Right cardiac atrium (tissue), 5 donors: ENCODE measurements around the gene DFFB. TPM values are rescaled to one million over a fixed set of nuclear protein-coding genes. Genes with fewer than 3 reads are reported as not detected.

Experiments used
- ATAC-seq, 2 donors: fragments of 200-7000 bp; cut with Tn5 transposase; one replicate each; pipeline versions ENCODE4 v1.8.0 to v1.9.1; 2020; ENCODE audit warnings: moderate library complexity in 2 of 2, mild to moderate bottlenecking in 1 of 2
- DNase-seq, 3 donors: peaks; one replicate each; pipeline ENCODE4 v3.0.0-alpha.2; 2020
- H3K27ac ChIP-seq: one replicate; pipeline ENCODE4 v1.5.1; 2013; ENCODE audit warnings: mild to moderate bottlenecking, low read length, control low read depth, moderate library complexity
- H3K27me3 ChIP-seq: one replicate; pipeline ENCODE4 v1.6.1; 2013; ENCODE audit not compliant: control insufficient read depth, insufficient read depth
- H3K4me1 ChIP-seq: one replicate; pipeline ENCODE4 v1.6.1; 2013; ENCODE audit warnings: low read length; ENCODE audit not compliant: control insufficient read depth, insufficient read depth
- H3K4me3 ChIP-seq: one replicate; pipeline ENCODE4 v1.5.1; 2013; ENCODE audit warnings: low read length, control low read depth
- H3K9me3 ChIP-seq: one replicate; pipeline ENCODE4 v1.6.1; 2013; ENCODE audit warnings: low read length; ENCODE audit not compliant: control insufficient read depth
- WGBS: extraction: QIAGEN DNeasy Blood & Tissue Kit; methylation state at CpG from one replicate; pipeline ENCODE4 v1.1.7; 2013; 5-methylcytosine and 5-hydroxymethylcytosine counted together
- intact Hi-C, 4 donors: fragments of 100-400 bp; cut with DNase I; formaldehyde crosslinking; loops; one replicate each; pipeline versions ENCODE4 v1.11.0 to v1.14.0; 2022 to 2023
- polyA plus RNA-seq: library from polyadenylated mRNA; stranded (reverse); fragments of 200-250 nt; gene quantifications from one replicate; pipeline ENCODE4 v1.2.3, GENCODE V29; 2013
- total RNA-seq, 4 donors: library from RNA; stranded (reverse); fragmentation: NEBNext Ultra II Directional; extraction: Animal tissue kit (Norgen Biotek cat#: 25700); gene quantifications; one replicate each; pipeline ENCODE4 v1.2.1, GENCODE V29; 2021
- donor health status: healthy with polysubstance abuse.
- donor health status: DM: no; HTN: yes; CAD: no.
- donor health status: DM: no; HTN: no; CAD: no.
- donor health status: DM: no; HTN: yes; CAD: no; lungs with severe emphysema.
- donor health status: DM: yes; HTN: yes; CAD: no.

Gene DFFB
- total and polyA plus RNA-seq, 5 donors = 2.6 to 6.1 (median 4.0) TPM

DNA sequence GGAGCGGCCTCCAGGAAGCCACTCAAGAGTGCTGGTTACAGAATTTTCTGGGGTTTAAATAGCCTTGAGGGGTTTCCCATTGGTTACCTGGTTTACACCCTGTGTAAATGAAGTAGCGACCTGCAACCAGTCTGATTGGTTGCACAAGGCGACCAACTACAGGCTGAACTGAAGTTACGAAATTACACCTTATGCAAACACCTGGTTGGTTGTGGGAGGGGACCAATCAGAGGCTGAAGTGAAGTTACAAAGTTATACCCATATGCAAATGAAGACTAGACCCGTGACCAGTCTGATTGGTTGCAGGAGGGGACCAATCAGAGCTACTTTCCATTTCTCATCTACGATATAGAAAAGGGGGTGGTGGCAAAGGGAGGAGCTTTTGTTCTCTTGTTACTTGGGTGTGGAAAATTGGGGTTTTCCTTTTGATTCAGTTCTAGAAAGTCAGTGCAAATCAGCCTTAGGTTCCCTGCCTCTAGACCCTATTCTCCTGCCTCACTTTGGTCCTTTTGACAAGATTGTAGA is 65.0 kb downstream of the DFFB start:
- H3K27ac ChIP-seq = no peak overlapping the region
- 83% methylated on average over 6 of the region's 6 CpGs for WGBS
- ATAC-seq (no peak), DNase-seq (no peak)
- no peaks in the 10 kb centered on the region for H3K4me1 ChIP-seq
- no peak overlapping the region for H3K4me3 ChIP-seq
- H3K27me3 ChIP-seq = no peaks in the 10 kb centered on the region
- no peaks in the 10 kb centered on the region for H3K9me3 ChIP-seq
- intact Hi-C loops = no loop called here

GRCh38 chr1:3922851-3923250 is 65.6 kb downstream of the DFFB start:
- Histone ChIP-seq H3K4me1 (no peaks in the 10 kb centered on the region), H3K27ac (no peak overlapping the region), H3K9me3 (no peaks in the 10 kb centered on the region), H3K27me3 (no peaks in the 10 kb centered on the region), H3K4me3 (no peak overlapping the region)
- intact Hi-C loops = no loop called here
- no peak for DNase-seq
- WGBS = 61% methylated on average over 6 of the region's 6 CpGs
- ATAC-seq = no peak

- Histone ChIP-seq H3K9me3 (no peaks in the 10 kb centered on the region), H3K27me3 (no peaks in the 10 kb centered on the region), H3K27ac (no peak overlapping the region), H3K4me3 (no peak overlapping the region), H3K4me1 (no peaks in the 10 kb centered on the region)
- no peak for DNase-seq
- intact Hi-C loops = no loop called here
- ATAC-seq = peak; percentile 20 to 41
- 51% methylated on average over 25 of the region's 25 CpGs for WGBS
Observed at GRCh38 chr1:3923378-3924185, 66.3 kb downstream of the DFFB start.

DNA sequence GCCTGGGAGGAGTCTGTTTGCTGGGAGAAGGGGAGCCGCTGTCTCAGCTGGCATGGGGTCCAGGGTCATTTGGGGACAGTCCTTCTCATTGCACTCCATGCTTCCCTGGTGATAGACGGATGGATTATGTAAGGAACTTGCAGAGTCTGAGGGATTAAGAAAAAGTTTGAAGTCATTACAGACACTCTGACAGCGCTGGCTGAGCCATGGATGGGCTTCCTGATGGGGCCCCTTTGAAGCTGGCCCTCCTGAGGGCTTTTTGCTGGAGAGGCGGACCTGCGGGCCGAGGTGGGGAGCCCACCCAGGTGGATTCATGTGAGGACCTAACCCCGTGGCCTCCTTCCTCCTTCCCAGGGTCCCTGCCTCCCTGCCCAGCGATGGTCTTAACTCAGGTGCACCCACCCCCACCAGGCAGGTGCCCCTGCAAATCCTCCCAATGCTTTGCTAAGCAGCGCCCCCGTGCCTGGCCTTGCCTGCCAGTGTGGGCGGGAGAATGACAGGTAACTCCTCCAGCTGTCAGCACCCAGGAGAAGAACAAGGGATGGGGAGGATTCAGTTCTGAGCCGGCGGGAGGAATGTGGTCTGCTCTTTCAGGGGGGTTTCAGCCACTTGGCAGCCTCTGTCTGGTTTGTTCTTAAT is 67.0 kb downstream of the DFFB start:
- DNase-seq (no peak), ATAC-seq (peak in 1 of 2 donors; percentile 17)
- no peaks in the 10 kb centered on the region for H3K4me1 ChIP-seq
- no peaks in the 10 kb centered on the region for H3K27me3 ChIP-seq
- 35% methylated on average over 13 of the region's 13 CpGs for WGBS
- intact Hi-C loops = no loop called here
- H3K27ac ChIP-seq = no peak overlapping the region
- no peaks in the 10 kb centered on the region for H3K9me3 ChIP-seq
- no peak overlapping the region for H3K4me3 ChIP-seq

DNA sequence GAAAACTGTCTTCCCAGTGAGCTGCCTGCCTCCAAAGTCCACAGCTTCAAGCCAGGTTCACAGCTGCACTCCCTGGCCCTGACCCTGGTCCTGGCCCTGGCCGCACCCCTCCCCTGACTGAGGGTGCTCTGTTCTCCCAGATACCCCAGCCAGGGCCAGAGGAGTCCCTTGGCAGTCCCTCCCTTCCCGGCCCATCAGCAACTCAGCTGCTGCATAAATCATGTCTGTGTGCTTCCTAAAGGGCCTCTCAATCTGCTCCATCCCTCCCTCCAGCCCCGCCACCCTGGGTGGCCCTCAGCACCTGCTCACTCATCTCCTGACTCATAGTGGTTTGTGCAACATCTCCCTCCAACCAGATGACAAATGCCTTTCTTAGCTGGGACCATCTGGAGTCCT is 67.5 kb downstream of the DFFB start:
- no peak for ATAC-seq
- Histone ChIP-seq H3K27ac (no peak overlapping the region), H3K27me3 (no peaks in the 10 kb centered on the region), H3K9me3 (no peaks in the 10 kb centered on the region), H3K4me1 (no peaks in the 10 kb centered on the region), H3K4me3 (no peak overlapping the region)
- no peak for DNase-seq
- intact Hi-C loops = no loop called here
- 41% methylated on average over 3 of the region's 3 CpGs for WGBS

DNA sequence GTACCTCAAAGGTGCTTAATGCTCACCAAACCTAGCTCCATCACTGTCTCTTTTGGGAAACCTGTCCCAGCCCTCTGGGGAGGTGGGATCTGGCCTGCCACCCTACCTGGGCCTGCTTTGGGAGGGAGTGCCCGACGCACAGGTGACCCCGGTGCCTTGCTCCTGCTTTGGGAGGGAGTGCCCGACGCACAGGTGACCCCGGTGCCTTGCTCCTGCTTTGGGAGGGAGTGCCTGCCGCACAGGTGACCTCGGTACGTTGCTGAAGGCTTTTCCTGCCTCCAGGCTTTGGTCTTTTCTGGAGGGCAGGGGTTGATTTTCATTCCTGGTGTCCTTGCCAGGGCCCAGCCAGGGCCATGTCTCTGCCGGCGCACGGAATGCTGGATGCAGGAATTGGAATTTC is 68.0 kb downstream of the DFFB start:
- 81% methylated on average over 12 of the region's 12 CpGs for WGBS
- DNase-seq = no peak
- ATAC-seq = no peak
- Histone ChIP-seq H3K4me3 (no peak overlapping the region), H3K27me3 (no peaks in the 10 kb centered on the region), H3K4me1 (no peaks in the 10 kb centered on the region), H3K27ac (no peak overlapping the region), H3K9me3 (no peaks in the 10 kb centered on the region)
- intact Hi-C loops = no loop called here

GRCh38 chr1:3925762-3926161 is 68.5 kb downstream of the DFFB start:
- intact Hi-C loops = no loop called here
- Histone ChIP-seq H3K27me3 (no peaks in the 10 kb centered on the region), H3K27ac (no peak overlapping the region), H3K4me3 (no peak overlapping the region), H3K4me1 (no peaks in the 10 kb centered on the region), H3K9me3 (no peaks in the 10 kb centered on the region)
- DNase-seq (no peak), ATAC-seq (no peak)
- WGBS = 80% methylated on average over 8 of the region's 8 CpGs

GRCh38 chr1:3926956-3927355 is 69.7 kb downstream of the DFFB start:
- Histone ChIP-seq H3K4me3 (no peak overlapping the region), H3K27me3 (no peaks in the 10 kb centered on the region), H3K27ac (no peak overlapping the region), H3K9me3 (no peaks in the 10 kb centered on the region), H3K4me1 (no peaks in the 10 kb centered on the region)
- DNase-seq (no peak), ATAC-seq (no peak)
- intact Hi-C loops = no loop called here

DNA sequence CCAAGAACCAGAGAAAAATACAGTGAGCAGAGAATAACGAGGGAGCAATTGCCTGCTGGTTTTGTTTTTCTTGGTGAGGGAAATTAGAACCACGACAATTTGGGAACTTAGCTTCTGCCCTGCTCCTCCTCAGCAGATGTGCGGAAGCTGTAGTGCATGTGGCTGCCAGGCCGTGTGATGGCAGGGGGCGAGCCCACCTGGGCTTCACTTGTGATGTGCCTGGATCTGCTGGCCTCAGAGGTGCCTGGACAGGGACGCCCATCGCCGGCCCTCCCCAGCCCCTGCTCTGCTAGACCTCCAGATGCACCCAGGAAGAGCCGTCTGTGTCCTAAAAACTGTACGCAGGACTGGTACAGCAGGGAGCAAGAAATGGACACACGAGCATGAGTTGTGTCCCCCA is 71.3 kb downstream of the DFFB start:
- DNase-seq = no peak
- Histone ChIP-seq H3K27ac (no peak overlapping the region), H3K27me3 (no peaks in the 10 kb centered on the region), H3K4me3 (no peak overlapping the region), H3K9me3 (no peaks in the 10 kb centered on the region), H3K4me1 (no peaks in the 10 kb centered on the region)
- intact Hi-C loops = no loop called here
- 61% methylated on average over 11 of the region's 11 CpGs for WGBS
- ATAC-seq = no peak

GRCh38 chr1:3929126-3929525 is 71.8 kb downstream of the DFFB start:
- H3K4me3 ChIP-seq = no peak overlapping the region
- H3K9me3 ChIP-seq = no peaks in the 10 kb centered on the region
- ATAC-seq (no peak), DNase-seq (no peak)
- no peak overlapping the region for H3K27ac ChIP-seq
- 82% methylated on average over 5 of the region's 5 CpGs for WGBS
- no peaks in the 10 kb centered on the region for H3K4me1 ChIP-seq
- intact Hi-C loops = no loop called here
- no peaks in the 10 kb centered on the region for H3K27me3 ChIP-seq

GRCh38 chr1:3930301-3931006 is 73.2 kb downstream of the DFFB start:
- Histone ChIP-seq H3K9me3 (no peaks in the 10 kb centered on the region), H3K27ac (no peak overlapping the region), H3K4me1 (no peaks in the 10 kb centered on the region), H3K4me3 (no peak overlapping the region), H3K27me3 (no peaks in the 10 kb centered on the region)
- WGBS = 73% methylated on average over 10 of the region's 10 CpGs
- intact Hi-C loops = no loop called here
- DNase-seq (no peak), ATAC-seq (no peak)
